NK-92 treated with Interleukin-12 subunit alpha and Interleukin-12 subunit beta, amount 100 ng/mL, for 24 hours (cell line): Measurements from ENCODE around the gene AFF2.

ENCODE experiments used
- DNase-seq: peaks from one replicate; lab custom pipeline; 2025; lab: John Stamatoyannopoulos, UW

AFF2 gene

GRCh38 chrX:148588649-148589310 is 88.4 kb downstream of the AFF2 start:
- no peak for DNase-seq

GRCh38 chrX:148592595-148592994 is 92.2 kb downstream of the AFF2 start:
- no peak for DNase-seq

GRCh38 chrX:148593146-148593545 is 92.7 kb downstream of the AFF2 start:
- no peak for DNase-seq

- no peak for DNase-seq
Observed at GRCh38 chrX:148593987-148594386, 93.6 kb downstream of the AFF2 start.

- DNase-seq: no peak
Observed at GRCh38 chrX:148599404-148599803, 99.0 kb downstream of the AFF2 start.

- DNase-seq: no peak
Observed at GRCh38 chrX:148600131-148600530, 99.7 kb downstream of the AFF2 start.

GRCh38 chrX:148600581-148600980 is 100.2 kb downstream of the AFF2 start:
- DNase-seq: no peak

- no peak for DNase-seq
Observed at GRCh38 chrX:148601034-148601433, 100.6 kb downstream of the AFF2 start.

GRCh38 chrX:148609515-148610327 is 109.3 kb downstream of the AFF2 start:
- DNase-seq: no peak

GRCh38 chrX:148610328-148610698 is 109.9 kb downstream of the AFF2 start:
- no peak for DNase-seq

GRCh38 chrX:148611993-148612392 is 111.6 kb downstream of the AFF2 start:
- DNase-seq: no peak

GRCh38 chrX:148612431-148612830 is 112.0 kb downstream of the AFF2 start:
- DNase-seq: no peak

GRCh38 chrX:148613636-148614035 is 113.2 kb downstream of the AFF2 start:
- no peak for DNase-seq

- DNase-seq: no peak
Observed at GRCh38 chrX:148615491-148615890, 115.1 kb downstream of the AFF2 start.

- DNase-seq: no peak
Observed at GRCh38 chrX:148618470-148619445, 118.3 kb downstream of the AFF2 start.

- DNase-seq: no peak
Observed at GRCh38 chrX:148620023-148620422, 119.6 kb downstream of the AFF2 start.

- no peak for DNase-seq
Observed at GRCh38 chrX:148624951-148625474, 124.6 kb downstream of the AFF2 start.

- no peak for DNase-seq
Observed at GRCh38 chrX:148628621-148629020, 128.2 kb downstream of the AFF2 start.

- no peak for DNase-seq
Observed at GRCh38 chrX:148629434-148629833, 129.0 kb downstream of the AFF2 start.

GRCh38 chrX:148632444-148632843 is 132.0 kb downstream of the AFF2 start:
- DNase-seq: no peak

- no peak for DNase-seq
Observed at GRCh38 chrX:148633218-148633908, 132.9 kb downstream of the AFF2 start.

GRCh38 chrX:148634591-148634990 is 134.2 kb downstream of the AFF2 start:
- DNase-seq: no peak
